Erythroblast (primary cell): ENCODE measurements around the gene TNNI2.

ENCODE experiments used
- GATA1 ChIP-seq: IDR thresholded peaks from 2 replicates; pipeline ENCODE4 v1.6.1; 2011; ENCODE audit warnings: low read depth, mild to moderate bottlenecking, control low read depth, low read length, moderate library complexity
- POLR2A ChIP-seq: IDR thresholded peaks from 2 replicates; pipeline ENCODE4 v1.6.1; 2011; ENCODE audit warnings: mild to moderate bottlenecking, low read length

GRCh38 chr11:1881442-1882264 lies 42.9 kb downstream of the TNNI2 start:
- TF ChIP-seq GATA1 (no peak), POLR2A (no peak)
